ENCODE results near the gene NUP98. TPM values are rescaled to one million over a fixed set of nuclear protein-coding genes. Genes with fewer than 3 reads are reported as not detected.

Gene NUP98
- total and polyA plus RNA-seq, 2 of the 13 experiments (the other 11 are each of a cell fraction or from before 2014, with no cell fraction given) = 76.6 to 85.3 TPM

DNA sequence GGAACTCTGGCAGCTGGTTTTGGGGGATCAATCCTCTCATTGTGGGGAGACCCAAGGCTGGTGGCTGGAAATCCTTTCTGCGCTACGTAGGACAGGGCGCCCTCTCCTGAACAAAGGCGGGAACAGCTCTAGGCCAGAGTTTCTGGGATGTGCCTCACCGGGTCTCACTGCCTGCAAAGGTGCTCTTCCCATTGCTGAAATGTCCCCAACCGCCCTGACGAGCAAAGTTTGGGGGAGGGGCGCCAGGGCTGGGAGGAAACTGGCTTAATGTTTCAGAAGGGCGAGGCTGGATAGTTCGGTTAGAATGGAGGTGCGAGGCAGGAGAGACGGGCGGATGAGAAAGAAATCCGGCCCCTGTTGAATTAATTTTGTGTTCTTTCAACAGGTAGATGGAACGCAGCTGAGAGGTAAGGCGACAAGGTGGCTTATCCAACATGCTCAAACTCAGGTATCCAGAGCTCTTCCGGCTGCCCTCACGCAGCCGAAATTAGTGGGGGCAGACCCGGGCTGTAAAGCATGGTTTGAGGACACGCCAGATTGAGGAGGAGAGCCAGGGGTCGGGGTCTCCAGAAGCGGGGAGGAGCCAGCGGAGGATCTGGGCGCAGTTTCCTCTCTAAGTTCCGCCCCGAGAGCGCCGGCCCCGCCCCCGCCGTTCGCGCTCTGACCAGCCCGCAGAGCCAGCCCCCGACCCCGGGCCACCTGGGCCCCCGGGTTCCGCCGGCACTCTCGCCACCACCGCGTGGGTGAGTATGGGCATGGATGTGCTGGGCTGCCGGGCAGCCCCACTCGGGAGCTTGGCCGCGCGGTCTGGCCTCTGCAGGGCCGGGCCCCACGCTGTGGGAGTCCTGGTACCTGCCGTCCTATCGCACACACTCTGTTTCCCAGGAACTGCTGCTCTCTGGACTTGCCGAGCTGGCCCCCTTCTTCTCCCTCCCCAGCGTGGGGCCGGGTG is 10.8 kb upstream of the NUP98 start, which contains the start of gene PGAP2 (continued):
- TF ChIP-seq ZNF780A (CRISPR knock-in tag; IDR thresholded peaks at IDR 0.05) (0 out of 2 replicates have a peak, but pooled peaks have one; percentile 34), ZNF430 (CRISPR knock-in tag; IDR thresholded peaks at IDR 0.05) (no peak), CTCF (CRISPR knock-in tag; IDR thresholded peaks at IDR 0.05) (peak; percentile 86), ZNF17 (CRISPR knock-in tag; IDR thresholded peaks at IDR 0.05) (no peak), POGK (CRISPR knock-in tag; conservative IDR thresholded peaks at IDR 0.05) (peak; percentile 41; the same call in 1 of the 2 replicates), ATF1 (CRISPR knock-in tag; IDR thresholded peaks at IDR 0.05) (no peak), DNMT1 (CRISPR knock-in tag; IDR thresholded peaks at IDR 0.05) (no peak), ZUFSP (CRISPR knock-in tag; IDR thresholded peaks at IDR 0.05; ENCODE audit: borderline replicate concordance) (no peak), GABPB1 (CRISPR knock-in tag; IDR thresholded peaks at IDR 0.05) (peak; percentile 68; the same call in 1 of the 2 replicates), ZEB1 (IDR thresholded peaks at IDR 0.05; ENCODE audit: insufficient replicate concordance, low read depth) (peak; percentile 75), TARDBP (CRISPR knock-in tag; IDR thresholded peaks at IDR 0.05) (no peak), ZNF101 (CRISPR knock-in tag; IDR thresholded peaks at IDR 0.05; ENCODE audit: borderline replicate concordance, low read depth) (no peak), HIVEP1 (CRISPR knock-in tag; IDR thresholded peaks at IDR 0.05) (no peak), ZKSCAN5 (CRISPR knock-in tag; IDR thresholded peaks at IDR 0.05) (0 out of 2 replicates have a peak, but pooled peaks have one; percentile 19), TRIM24 (CRISPR knock-in tag; IDR thresholded peaks at IDR 0.05) (no peak), SP1 (IDR thresholded peaks at IDR 0.05) (no peak), SP1 (CRISPR knock-in tag; IDR thresholded peaks at IDR 0.05) (no peak), ZNF12 (CRISPR knock-in tag; IDR thresholded peaks at IDR 0.05) (no peak), ZBTB21 (CRISPR knock-in tag; IDR thresholded peaks at IDR 0.05) (no peak)
- TF ChIP-seq, protein P1, sequence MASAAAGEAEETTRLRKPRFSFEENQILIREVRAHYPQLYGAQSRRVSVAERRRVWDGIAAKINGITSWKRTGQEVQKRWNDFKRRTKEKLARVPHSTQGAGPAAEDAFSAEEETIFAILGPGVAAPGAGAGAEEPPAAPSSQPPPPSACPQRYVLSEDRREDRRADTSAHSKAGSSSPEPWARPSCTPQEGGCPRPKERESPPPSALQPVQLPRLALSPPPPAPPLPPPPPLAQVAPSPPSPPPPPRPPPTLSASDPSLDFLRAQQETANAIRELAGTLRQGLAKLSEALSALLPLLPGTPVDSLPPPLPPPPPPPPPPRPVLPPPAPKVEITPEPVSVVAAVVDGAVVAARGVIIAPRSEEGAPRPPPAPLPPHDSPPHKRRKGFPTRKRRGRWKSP (CRISPR knock-in tag; IDR thresholded peaks at IDR 0.05) = no peak; the same call in 1 of the 2 replicates
- TF ChIP-seq, protein P2, sequence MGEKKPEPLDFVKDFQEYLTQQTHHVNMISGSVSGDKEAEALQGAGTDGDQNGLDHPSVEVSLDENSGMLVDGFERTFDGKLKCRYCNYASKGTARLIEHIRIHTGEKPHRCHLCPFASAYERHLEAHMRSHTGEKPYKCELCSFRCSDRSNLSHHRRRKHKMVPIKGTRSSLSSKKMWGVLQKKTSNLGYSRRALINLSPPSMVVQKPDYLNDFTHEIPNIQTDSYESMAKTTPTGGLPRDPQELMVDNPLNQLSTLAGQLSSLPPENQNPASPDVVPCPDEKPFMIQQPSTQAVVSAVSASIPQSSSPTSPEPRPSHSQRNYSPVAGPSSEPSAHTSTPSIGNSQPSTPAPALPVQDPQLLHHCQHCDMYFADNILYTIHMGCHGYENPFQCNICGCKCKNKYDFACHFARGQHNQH (CRISPR knock-in tag; IDR thresholded peaks at IDR 0.05) = no peak; the same call in 1 of the 2 replicates
